Activated CD8-positive, alpha-beta memory T cell treated with anti-CD3 and anti-CD28 coated beads, Interleukin-2, amount 10 ng/mL, durations not matched to agents 7 days and 5 days (primary cell): ENCODE data around the gene PXT1. TPM values are rescaled to one million over a fixed set of nuclear protein-coding genes. Genes with fewer than 3 reads are reported as not detected.
"Not testable (repeated sequence)": the region's sequence is repeated elsewhere in the genome, so short reads cannot be mapped to it uniquely, and the experiment has no call there.

Experiments used
- ATAC-seq: fragments of 150-1000 bp; cut with Tn5 transposase; one replicate; pipeline ENCODE4 v1.10.0; 2021; ENCODE audit warnings: moderate library complexity
- CTCF ChIA-PET: fragments of 350-600 bp; sonication (Branson Sonifier 250); formaldehyde crosslinking; loops from one replicate; lab custom pipeline; 2021; ENCODE audit warnings: antibody characterized with exemption; lab: Charles Lee
- DNase-seq: peaks from one replicate; pipeline ENCODE4 v3.0.0-alpha.2; 2020
- H3K27ac Mint-ChIP-seq: one replicate; pipeline ENCODE4 v1.8.0; 2021; ENCODE audit warnings: mild to moderate bottlenecking, mixed read lengths
- H3K27me3 Mint-ChIP-seq: one replicate; pipeline ENCODE4 v1.8.0; 2021; ENCODE audit warnings: mixed read lengths
- H3K36me3 Mint-ChIP-seq: one replicate; pipeline ENCODE4 v1.8.0; 2021; ENCODE audit warnings: mild to moderate bottlenecking, mixed read lengths
- H3K4me1 Mint-ChIP-seq: one replicate; pipeline ENCODE4 v1.8.0; 2021; ENCODE audit warnings: mixed read lengths
- H3K4me3 Mint-ChIP-seq: one replicate; pipeline ENCODE4 v1.8.0; 2021; ENCODE audit warnings: mild to moderate bottlenecking, moderate library complexity, mixed read lengths
- H3K9me3 Mint-ChIP-seq: one replicate; pipeline ENCODE4 v1.8.0; 2022; ENCODE audit warnings: low read depth, mixed read lengths
- total RNA-seq, 2 experiments: library from RNA; stranded (reverse); gene quantifications; one replicate each; pipeline ENCODE4 v1.2.3, GENCODE V29; 2021

PXT1 gene
- total RNA-seq, 2 experiments from 2014 or later: 0.32 TPM; not detected in 1

DNA sequence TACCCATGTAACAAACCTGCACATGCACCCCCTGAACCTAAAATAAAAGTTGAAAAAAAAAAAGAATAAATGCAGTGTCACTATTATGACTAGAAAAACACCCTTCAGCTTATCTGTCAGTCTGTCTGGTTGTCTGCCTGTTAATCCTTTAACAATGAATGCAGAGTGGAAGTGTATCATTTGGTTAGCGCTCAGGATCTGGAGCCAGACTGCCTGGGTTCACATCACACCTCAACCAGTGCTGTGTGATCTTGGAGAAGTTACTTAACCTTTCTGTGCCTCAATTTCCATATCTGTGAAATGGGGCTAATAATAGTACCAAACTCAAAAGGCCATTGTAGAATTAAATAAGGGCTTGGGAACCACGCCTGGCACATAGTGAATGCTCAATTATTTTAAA, 72.0 kb downstream of the PXT1 start:
- no peaks in the 10 kb centered on the region for H3K9me3 Mint-ChIP-seq
- H3K27me3 Mint-ChIP-seq: no peaks in the 10 kb centered on the region
- CTCF ChIA-PET: no interaction called here
- H3K27ac Mint-ChIP-seq: no peak overlapping the region
- H3K4me1 Mint-ChIP-seq: peaks cover 6% of the 10 kb centered on the region
- DNase-seq (no peak), ATAC-seq (no peak)
- no peak overlapping the region for H3K4me3 Mint-ChIP-seq
- H3K36me3 Mint-ChIP-seq: peaks cover 16% of the 10 kb centered on the region

DNA sequence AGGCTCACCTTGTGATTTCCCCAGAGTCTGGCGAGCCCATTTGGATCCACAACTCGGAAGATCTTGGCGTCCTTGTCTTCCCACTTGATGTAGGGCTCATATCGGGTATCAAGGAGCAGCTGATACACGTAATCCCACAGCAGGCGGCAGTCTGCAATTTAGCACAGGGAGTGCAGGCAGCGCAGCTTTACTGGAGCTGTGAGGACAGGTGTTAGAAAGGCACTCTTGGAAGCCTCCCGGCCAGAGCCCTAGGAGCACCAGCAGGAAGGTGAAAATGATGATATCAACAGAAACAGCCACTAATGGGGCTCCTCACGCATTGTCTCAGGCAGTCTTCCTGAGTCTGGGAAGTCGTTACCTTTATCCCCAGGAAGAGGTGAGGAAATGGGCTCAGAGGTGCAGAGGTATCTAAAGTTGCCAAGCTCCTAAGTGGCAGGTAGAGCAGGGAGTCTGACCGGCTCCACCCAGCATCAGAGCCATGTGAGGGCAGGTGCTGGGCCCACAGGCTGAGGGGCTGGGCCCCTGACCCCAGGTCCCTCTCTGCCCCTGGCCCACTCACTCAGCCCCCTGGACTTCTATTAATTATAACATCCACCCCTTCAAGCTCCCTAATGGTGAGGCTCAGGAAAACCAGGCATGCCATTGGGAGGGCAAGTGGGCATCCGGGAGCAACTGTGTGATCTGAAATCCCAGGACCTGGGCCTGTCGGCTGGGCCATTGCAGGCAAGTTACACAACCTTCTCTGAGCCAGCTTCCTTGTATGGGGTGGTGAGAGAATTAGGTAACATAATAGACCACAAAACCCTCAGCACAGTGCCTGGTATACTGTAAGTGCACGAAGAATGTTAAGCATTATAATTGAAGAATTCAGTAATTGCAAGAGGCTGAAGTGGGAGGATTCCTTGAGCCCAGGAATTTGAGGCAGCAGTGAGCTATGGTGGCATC, 73.5 kb downstream of the PXT1 start:
- ATAC-seq: no peak
- DNase-seq: no peak
- Mint-ChIP-seq H3K36me3 (peaks cover 16% of the 10 kb centered on the region), H3K4me3 (no peak overlapping the region), H3K4me1 (peaks cover 17% of the 10 kb centered on the region), H3K27me3 (no peaks in the 10 kb centered on the region), H3K27ac (no peak overlapping the region), H3K9me3 (no peaks in the 10 kb centered on the region)
- CTCF ChIA-PET: interaction anchor here (1.5 kb wide), 2 partner anchors 36 to 414 kb away, joined by 3 read pairs; no protein-coding TSS in a partner anchor

DNA sequence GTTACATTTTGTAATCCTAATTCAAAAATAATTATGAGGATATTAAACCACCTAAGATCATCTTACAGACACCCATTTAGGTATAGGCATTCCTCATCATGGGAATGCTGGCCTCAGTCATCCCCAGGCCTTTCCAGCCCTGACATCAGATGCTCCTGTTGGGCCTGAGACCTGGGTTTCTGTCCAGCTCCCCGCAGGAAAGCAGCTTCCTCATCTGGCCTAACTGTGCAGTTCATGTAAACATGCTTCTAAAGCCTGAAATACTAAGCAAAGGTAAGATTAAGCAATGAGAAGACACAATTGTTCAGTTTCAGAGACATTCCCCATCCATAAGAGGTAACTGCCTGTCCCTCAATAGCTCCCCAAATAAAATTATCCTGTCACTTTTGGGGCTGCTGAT, 74.2 kb downstream of the PXT1 start:
- Mint-ChIP-seq H3K9me3 (no peaks in the 10 kb centered on the region), H3K4me3 (no peak overlapping the region), H3K27me3 (no peaks in the 10 kb centered on the region), H3K4me1 (peaks cover 17% of the 10 kb centered on the region), H3K27ac (no peak overlapping the region), H3K36me3 (peaks cover 16% of the 10 kb centered on the region)
- ATAC-seq (no peak), DNase-seq (no peak)
- CTCF ChIA-PET: interaction anchor here (1.2 to 1.5 kb wide), 3 partner anchors 27 to 414 kb away, joined by 3 to 4 read pairs (median 3); no protein-coding TSS in a partner anchor

DNA sequence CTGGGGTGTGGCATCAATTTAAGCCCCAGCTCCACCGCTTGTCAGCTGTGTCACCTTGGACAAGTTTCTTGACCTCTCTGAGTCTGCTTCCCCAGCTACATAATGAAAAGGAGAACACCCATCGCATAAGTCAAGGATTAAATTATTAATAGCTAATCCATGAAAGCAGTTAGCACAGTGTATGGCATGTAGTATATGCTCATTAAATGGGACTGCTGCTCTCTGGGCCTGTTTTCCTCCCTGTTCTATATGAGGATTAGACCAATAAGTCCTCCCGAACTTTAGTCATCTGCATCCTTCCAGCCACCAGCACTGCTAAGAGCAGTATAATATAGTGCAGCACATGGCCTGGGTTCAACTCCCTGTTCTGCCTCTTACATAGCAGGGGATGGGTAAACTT, 74.9 kb downstream of the PXT1 start:
- no peak overlapping the region for H3K4me3 Mint-ChIP-seq
- CTCF ChIA-PET: interaction anchor here (1.0 to 1.5 kb wide), 4 partner anchors 27 to 415 kb away, joined by 3 to 4 read pairs (median 4); partner anchors contain the start of gene MAPK14
- ATAC-seq: no peak
- peaks cover 16% of the 10 kb centered on the region for H3K36me3 Mint-ChIP-seq
- peaks cover 17% of the 10 kb centered on the region for H3K4me1 Mint-ChIP-seq
- H3K27me3 Mint-ChIP-seq: no peaks in the 10 kb centered on the region
- DNase-seq: no peak
- no peaks in the 10 kb centered on the region for H3K9me3 Mint-ChIP-seq
- H3K27ac Mint-ChIP-seq: no peak overlapping the region

DNA sequence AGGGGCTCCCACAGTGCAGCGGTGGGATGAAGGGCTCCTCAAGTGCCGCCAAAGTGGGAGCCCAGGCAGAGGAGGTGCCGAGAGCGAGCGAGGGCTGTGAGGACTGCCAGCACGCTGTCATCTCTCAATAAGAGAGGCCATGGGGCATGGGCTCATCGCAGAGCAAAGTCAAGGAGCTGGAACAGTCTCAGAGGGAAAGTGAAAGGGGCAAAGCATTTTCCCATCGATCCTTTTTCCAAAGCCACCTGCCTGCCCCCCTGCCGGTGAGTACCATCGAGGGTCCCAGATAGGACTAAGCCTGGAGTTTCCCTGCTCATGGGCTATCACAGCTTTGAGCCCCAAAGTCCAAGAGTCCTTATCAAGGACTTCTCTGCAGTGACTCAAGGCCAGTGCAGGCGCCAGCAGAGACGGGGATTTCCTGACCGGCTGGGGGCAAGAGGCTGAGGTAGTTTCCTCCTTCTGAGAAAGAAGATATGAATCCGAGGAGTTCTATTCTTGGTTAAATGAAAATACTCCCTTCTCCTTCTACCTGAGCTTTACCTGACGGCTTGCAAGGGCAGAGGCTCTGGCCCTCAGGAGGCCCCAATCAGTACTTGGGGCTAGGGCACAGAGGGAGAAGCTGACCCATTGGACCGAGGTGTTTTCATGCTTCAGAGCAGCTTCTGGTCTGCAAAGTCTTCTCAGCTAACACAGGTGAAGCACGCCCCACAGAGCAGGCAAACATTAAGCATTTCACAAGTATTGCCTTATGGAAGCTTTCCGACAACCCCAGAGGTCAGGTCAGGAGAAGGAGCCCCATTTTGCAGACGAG, 77.8 kb downstream of the PXT1 start:
- CTCF ChIA-PET: interaction anchor here (1.8 kb wide), 1 partner anchor 24 kb away, joined by 8 read pairs; no protein-coding TSS in a partner anchor
- no peak overlapping the region for H3K27ac Mint-ChIP-seq
- H3K27me3 Mint-ChIP-seq: no peaks in the 10 kb centered on the region
- no peaks in the 10 kb centered on the region for H3K9me3 Mint-ChIP-seq
- no peak for DNase-seq
- peaks cover 5% of the 10 kb centered on the region for H3K36me3 Mint-ChIP-seq
- no peak for ATAC-seq
- no peak overlapping the region for H3K4me3 Mint-ChIP-seq
- H3K4me1 Mint-ChIP-seq: peaks cover 19% of the 10 kb centered on the region

DNA sequence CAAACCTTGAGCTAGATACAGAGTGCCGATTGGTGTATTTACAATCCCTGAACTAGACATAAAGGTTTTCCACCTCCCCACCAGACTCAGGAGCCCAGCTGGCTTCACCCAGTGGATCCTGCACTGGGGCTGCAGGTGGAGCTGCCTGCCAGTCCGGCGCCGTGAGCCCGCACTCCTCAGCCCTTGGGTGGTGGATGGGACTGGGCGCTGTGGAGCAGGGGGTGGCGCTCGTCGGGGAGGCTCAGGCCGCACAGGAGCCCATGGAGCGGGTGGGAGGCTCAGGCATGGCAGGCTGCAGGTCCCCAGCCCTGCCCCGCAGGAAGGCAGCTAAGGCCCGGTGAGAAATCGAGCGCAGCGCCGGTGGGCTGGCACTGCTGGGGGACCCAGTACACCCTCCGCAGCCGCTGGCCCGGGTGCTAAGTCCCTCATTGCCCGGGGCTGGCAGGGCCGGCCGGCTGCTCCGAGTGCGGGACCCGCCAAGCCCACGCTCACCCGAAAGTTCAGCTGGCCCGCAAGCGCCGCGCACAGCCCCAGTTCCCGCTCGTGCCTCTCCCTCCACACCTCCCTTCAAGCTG, 78.5 kb downstream of the PXT1 start:
- DNase-seq, H3K9me3 Mint-ChIP-seq, H3K27me3 Mint-ChIP-seq, H3K27ac Mint-ChIP-seq, ATAC-seq, H3K4me3 Mint-ChIP-seq, H3K36me3 Mint-ChIP-seq: not testable (repeated sequence)
- H3K4me1 Mint-ChIP-seq: peaks cover 17% of the 10 kb centered on the region
- CTCF ChIA-PET: interaction anchor here (1.0 to 9.1 kb wide), 4 partner anchors 23 to 336 kb away, joined by 4 to 91 read pairs (median 6); partner anchors contain the start of genes BNIP5 and MAPK14

DNA sequence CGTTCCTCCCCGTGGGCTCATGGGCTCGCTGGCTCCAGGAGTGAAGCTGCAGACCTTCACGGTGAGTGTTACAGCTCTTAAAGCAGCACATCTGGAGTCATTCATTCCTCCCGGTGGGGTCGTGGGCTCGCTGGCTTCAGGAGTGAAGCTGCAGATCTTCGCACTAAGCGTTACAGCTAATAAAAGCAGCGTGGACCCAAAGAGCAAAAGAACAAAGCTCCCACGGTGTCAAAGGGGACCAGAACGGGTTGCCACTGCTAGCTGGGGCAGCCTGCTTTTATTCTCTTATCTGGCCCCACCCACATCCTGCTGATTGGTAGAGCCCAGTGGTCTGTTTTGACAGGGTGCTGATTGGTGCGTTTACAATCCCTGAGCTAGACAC, 79.3 kb downstream of the PXT1 start:
- DNase-seq, H3K9me3 Mint-ChIP-seq, H3K4me3 Mint-ChIP-seq, H3K27me3 Mint-ChIP-seq, H3K36me3 Mint-ChIP-seq, H3K27ac Mint-ChIP-seq, ATAC-seq: not testable (repeated sequence)
- CTCF ChIA-PET: interaction anchor here (1.0 to 9.1 kb wide), 3 partner anchors 24 to 336 kb away, joined by 4 to 91 read pairs (median 4); partner anchors contain the start of genes BNIP5 and MAPK14
- peaks cover 22% of the 10 kb centered on the region for H3K4me1 Mint-ChIP-seq

DNA sequence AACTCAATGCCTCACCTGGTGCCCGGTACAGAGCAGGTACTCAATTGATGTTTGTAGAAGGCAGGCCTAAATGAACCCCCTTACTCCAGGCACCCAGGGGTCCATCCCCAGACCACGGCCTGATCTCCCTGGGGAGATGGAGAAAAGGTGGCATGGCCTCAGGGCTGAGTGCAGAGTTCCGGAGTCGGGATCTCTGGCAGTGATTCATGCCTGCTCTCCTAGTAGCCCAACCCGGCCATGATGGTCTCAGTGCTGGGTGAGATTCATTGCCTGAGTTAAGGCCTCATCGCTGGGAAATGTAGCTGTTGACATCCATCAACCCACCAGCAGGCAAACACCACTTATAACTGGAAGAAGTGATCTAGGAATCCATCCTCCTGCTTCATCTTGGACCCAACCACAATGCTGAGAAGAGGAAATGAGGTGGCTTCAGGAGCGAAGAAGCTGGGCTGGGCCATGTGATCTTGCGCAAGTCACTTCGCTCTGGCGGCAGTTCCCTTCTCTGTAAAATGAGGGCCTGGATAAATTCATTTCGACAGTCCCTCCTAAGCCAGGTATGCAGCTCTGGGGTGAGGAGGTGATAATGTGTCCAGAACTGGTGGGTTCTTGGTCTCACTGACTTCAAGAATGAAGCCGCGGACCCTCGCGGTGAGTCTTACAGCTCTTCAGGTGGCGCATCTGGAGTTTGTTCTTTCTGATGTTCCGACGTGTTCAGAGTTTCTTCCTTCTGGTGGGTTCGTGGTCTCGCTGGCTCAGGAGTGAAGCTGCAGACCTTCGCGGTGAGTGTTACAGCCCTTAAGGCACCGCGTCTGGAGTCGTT, 79.9 kb downstream of the PXT1 start:
- CTCF ChIA-PET: interaction anchor here (0.8 to 9.1 kb wide), 6 partner anchors 24 to 779 kb away, joined by 3 to 91 read pairs (median 4); partner anchors contain the start of genes BNIP5 and MAPK14
- ATAC-seq: no peak

DNA sequence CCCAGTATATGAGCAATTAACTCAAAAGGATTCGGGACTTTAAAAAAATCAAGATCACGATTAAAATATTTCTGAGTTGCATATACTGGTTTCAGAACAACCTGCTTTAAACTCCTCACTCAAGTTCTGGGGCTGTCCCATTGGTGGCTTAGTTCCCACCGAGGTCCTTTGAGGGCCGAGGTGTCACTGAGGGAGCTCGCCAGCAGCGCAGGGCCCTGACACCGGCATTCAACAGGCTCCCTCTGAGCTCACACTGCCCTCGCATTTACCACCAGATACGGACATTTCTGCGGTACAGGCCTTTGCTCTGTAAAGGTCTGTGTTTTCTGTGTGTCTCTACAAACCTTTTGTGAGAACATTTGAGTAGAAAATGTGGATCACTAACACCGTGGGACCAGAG, 81.6 kb downstream of the PXT1 start:
- DNase-seq: no peak
- H3K4me3 Mint-ChIP-seq: no peak overlapping the region
- no peak overlapping the region for H3K27ac Mint-ChIP-seq
- no peaks in the 10 kb centered on the region for H3K9me3 Mint-ChIP-seq
- peaks cover 3% of the 10 kb centered on the region for H3K36me3 Mint-ChIP-seq
- peaks cover 35% of the 10 kb centered on the region for H3K4me1 Mint-ChIP-seq
- H3K27me3 Mint-ChIP-seq: peaks cover 8% of the 10 kb centered on the region
- CTCF ChIA-PET: interaction anchor here (1.4 to 9.1 kb wide), 15 partner anchors 9 to 339 kb away, joined by 3 to 91 read pairs (median 6); partner anchors contain the start of genes BNIP5 and MAPK14
- no peak for ATAC-seq

More for the DNA sequence above, 79.9 kb downstream of the PXT1 start:
- no peak for DNase-seq
- H3K9me3 Mint-ChIP-seq: no peaks in the 10 kb centered on the region
- H3K27ac Mint-ChIP-seq: no peak overlapping the region
- H3K36me3 Mint-ChIP-seq: peaks cover 5% of the 10 kb centered on the region
- H3K27me3 Mint-ChIP-seq: peaks cover 2% of the 10 kb centered on the region
- no peak overlapping the region for H3K4me3 Mint-ChIP-seq
- peaks cover 28% of the 10 kb centered on the region for H3K4me1 Mint-ChIP-seq

DNA sequence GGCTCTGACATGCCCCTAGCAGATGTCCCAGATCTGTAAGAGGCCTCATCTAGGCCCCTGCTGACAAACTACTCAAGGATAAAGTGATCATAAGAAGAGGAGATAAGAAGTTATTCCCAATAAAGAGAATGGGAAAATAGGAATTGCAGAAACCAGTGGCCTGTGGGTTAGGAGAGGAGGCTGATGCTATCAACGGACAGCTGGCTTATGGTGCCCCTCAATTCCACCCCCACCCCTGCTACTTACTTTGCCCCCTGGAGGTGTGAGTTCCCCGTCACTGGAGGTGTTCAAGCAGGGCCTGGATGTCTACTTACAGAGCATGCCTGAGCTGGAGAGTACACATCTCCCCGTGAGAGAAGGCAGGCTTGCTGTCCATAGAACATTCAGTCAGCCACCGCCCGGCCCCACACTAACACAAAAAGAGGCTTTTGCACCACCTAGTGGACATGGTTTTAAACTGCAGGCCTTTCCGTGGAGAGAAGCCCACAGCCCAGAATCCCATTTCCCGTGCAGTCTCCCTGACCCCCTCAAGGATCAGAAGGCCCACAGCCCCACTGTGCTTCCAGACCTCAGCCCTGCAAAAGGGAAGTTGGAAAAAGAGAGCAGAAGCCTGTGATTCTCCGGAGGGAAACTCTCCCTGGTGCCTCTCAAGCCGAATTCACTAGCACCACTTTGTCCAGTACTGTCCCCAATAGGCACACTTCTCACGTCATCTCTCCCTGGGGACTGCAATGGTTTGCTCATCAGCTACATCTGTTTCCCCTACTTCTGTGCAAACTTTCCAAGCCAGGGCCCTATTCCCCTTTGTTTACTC, 82.2 kb downstream of the PXT1 start:
- Mint-ChIP-seq H3K9me3 (no peaks in the 10 kb centered on the region), H3K27me3 (peaks cover 12% of the 10 kb centered on the region), H3K4me3 (no peak overlapping the region), H3K27ac (no peak overlapping the region), H3K4me1 (peaks cover 37% of the 10 kb centered on the region), H3K36me3 (peaks cover 3% of the 10 kb centered on the region)
- CTCF ChIA-PET: interaction anchor here (0.7 to 9.1 kb wide), 17 partner anchors 8 to 338 kb away, joined by 3 to 91 read pairs (median 6); partner anchors contain the start of genes BNIP5 and MAPK14
- DNase-seq: peak; percentile 82
- ATAC-seq: peak; percentile 87

DNA sequence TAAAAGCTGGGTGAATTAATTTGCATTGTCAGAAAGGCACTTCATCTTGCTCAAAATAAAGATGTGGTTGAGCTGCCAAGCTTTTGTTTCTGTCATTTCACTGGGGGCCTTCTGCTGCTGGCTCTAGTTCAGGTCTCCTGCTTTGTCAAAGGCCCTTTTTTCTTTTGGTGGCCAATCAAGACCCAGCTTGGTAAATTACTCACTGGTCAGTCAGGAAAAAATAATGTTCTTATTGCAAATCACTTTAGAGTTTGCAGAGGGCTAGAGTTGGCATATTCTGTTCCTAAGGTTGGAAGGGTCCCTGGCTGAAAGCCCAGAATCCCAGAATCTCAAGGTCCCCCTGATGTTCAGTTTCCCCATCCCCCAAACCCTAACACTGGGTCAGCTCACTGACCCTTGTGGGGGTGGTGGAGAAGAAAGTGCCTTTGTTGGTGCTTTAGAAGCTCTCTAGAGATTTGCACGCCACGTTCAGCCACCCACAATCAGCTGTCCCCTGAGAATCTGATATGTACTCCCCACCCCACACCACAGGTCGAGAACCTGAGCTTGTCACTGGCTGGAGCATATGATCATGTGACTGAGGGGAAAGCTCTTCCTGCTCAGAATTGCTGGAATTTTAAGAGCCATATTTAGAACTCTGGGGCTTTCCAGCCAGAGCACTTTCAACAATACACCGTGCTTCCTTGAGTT, 84.3 kb downstream of the PXT1 start:
- Mint-ChIP-seq H3K9me3 (peaks cover 2% of the 10 kb centered on the region), H3K27me3 (peaks cover 17% of the 10 kb centered on the region), H3K27ac (no peak overlapping the region), H3K4me3 (no peak overlapping the region), H3K36me3 (peaks cover 8% of the 10 kb centered on the region), H3K4me1 (peaks cover 27% of the 10 kb centered on the region)
- ATAC-seq (no peak), DNase-seq (no peak)
- CTCF ChIA-PET: interaction anchor here (1.0 to 9.1 kb wide), 9 partner anchors 11 to 331 kb away, joined by 3 to 91 read pairs (median 4); partner anchors contain the start of genes BNIP5 and MAPK14
